ENCODE data around the gene PTRHD1.
"Not testable (repeated sequence)": the region's sequence is repeated elsewhere in the genome, so short reads cannot be mapped to it uniquely, and the experiment has no call there.

Gene PTRHD1

GRCh38 chr2:24814516-24814915, 21.3 kb upstream of the PTRHD1 start:
- no peak for DNase-seq

GRCh38 chr2:24813691-24814137, 20.5 kb upstream of the PTRHD1 start:
- no peak for DNase-seq

- no peak for DNase-seq
Measured at GRCh38 chr2:24809316-24810007, 16.3 kb upstream of the PTRHD1 start.

- no peak for DNase-seq
Measured at GRCh38 chr2:24806661-24807036, 13.5 kb upstream of the PTRHD1 start.

GRCh38 chr2:24805811-24806660, 12.8 kb upstream of the PTRHD1 start:
- DNase-seq: not testable (repeated sequence)

- not testable (repeated sequence) for DNase-seq
Measured at GRCh38 chr2:24800487-24800886, 7.3 kb upstream of the PTRHD1 start.

GRCh38 chr2:24797644-24798043, 4.5 kb upstream of the PTRHD1 start:
- DNase-seq: no peak

GRCh38 chr2:24793761-24794435, 707 bp upstream of the PTRHD1 start:
- DNase-seq: no peak

- no peak for DNase-seq
Measured at GRCh38 chr2:24792542-24792873, 683 bp downstream of the PTRHD1 start.

GRCh38 chr2:24791452-24791851, 1.7 kb downstream of the PTRHD1 start:
- no peak for DNase-seq

GRCh38 chr2:24788816-24789215, 4.4 kb downstream of the PTRHD1 start:
- DNase-seq: no peak

GRCh38 chr2:24787532-24787931, 5.7 kb downstream of the PTRHD1 start:
- DNase-seq: no peak

- no peak for DNase-seq
Measured at GRCh38 chr2:24785671-24786321, 7.4 kb downstream of the PTRHD1 start.

- DNase-seq: no peak
Measured at GRCh38 chr2:24783641-24784040, 9.6 kb downstream of the PTRHD1 start.

GRCh38 chr2:24779116-24779515, 14.1 kb downstream of the PTRHD1 start:
- no peak for DNase-seq

GRCh38 chr2:24774373-24774772, 18.8 kb downstream of the PTRHD1 start:
- no peak for DNase-seq

- DNase-seq: no peak
Measured at GRCh38 chr2:24771764-24772586, 21.2 kb downstream of the PTRHD1 start.

- DNase-seq: peak; percentile 38
Measured at GRCh38 chr2:24771061-24771460, 22.1 kb downstream of the PTRHD1 start.

- no peak for DNase-seq
Measured at GRCh38 chr2:24768601-24769000, 24.6 kb downstream of the PTRHD1 start.

GRCh38 chr2:24768013-24768412, 25.2 kb downstream of the PTRHD1 start:
- no peak for DNase-seq

GRCh38 chr2:24766609-24767008, 26.6 kb downstream of the PTRHD1 start:
- no peak for DNase-seq

- no peak for DNase-seq
Measured at GRCh38 chr2:24763843-24764242, 29.3 kb downstream of the PTRHD1 start.

All from right kidney (tissue), 1 donor.